Osteoblast (primary cell): ENCODE data around the gene ADGRL2. TPM values are rescaled to one million over a fixed set of nuclear protein-coding genes. Genes with fewer than 3 reads are reported as not detected.

Source experiments
- DNase-seq: peaks from one replicate; pipeline ENCODE4 v3.0.0; 2011; ENCODE audit warnings: low spot score, mixed read lengths; ENCODE audit not compliant: insufficient read length; ENCODE audit errors: missing footprints
- H2AFZ ChIP-seq: 2 replicates; pipeline ENCODE4 v1.6.0; 2011; ENCODE audit warnings: mild to moderate bottlenecking, low read length
- H3K27ac ChIP-seq: 2 replicates; pipeline ENCODE4 v1.5.1; 2011; ENCODE audit warnings: mild to moderate bottlenecking, low read depth, low read length, moderate library complexity
- H3K27me3 ChIP-seq: 2 replicates; pipeline ENCODE4 v1.6.0; 2012; ENCODE audit warnings: mild to moderate bottlenecking, control low read depth, inconsistent platforms, low read length, moderate library complexity; ENCODE audit not compliant: insufficient read depth
- H3K36me3 ChIP-seq: 2 replicates; pipeline ENCODE4 v1.5.1; 2011; ENCODE audit warnings: mild to moderate bottlenecking, low read length, control low read depth, moderate library complexity; ENCODE audit not compliant: insufficient read depth
- H3K4me1 ChIP-seq: 2 replicates; pipeline ENCODE4 v1.5.1; 2011; ENCODE audit warnings: mild to moderate bottlenecking, low read length, control low read depth, moderate library complexity; ENCODE audit not compliant: insufficient read depth
- H3K4me2 ChIP-seq: 2 replicates; pipeline ENCODE4 v1.6.0; 2011; ENCODE audit warnings: mild to moderate bottlenecking, low read length; ENCODE audit not compliant: insufficient read depth
- H3K4me3 ChIP-seq: fragments of 200-600 bp; sonication (generic); 3 replicates; pipeline ENCODE4 v1.5.1; 2012; ENCODE audit warnings: mild to moderate bottlenecking, low read length, inconsistent platforms; ENCODE audit not compliant: insufficient read depth
- H3K79me2 ChIP-seq: 2 replicates; pipeline ENCODE4 v1.6.0; 2012; ENCODE audit warnings: mild to moderate bottlenecking, low read length, control low read depth, inconsistent platforms; ENCODE audit not compliant: insufficient read depth
- H3K9me3 ChIP-seq: 2 replicates; pipeline ENCODE4 v1.5.1; 2011; ENCODE audit warnings: low read depth, low read length, control low read depth
- H4K20me1 ChIP-seq: 2 replicates; pipeline ENCODE4 v1.6.0; 2012; ENCODE audit warnings: mild to moderate bottlenecking, low read length, control low read depth; ENCODE audit not compliant: insufficient read depth
- total RNA-seq: library from RNA; depleted of rRNA; stranded (reverse); fragments of >200 nt; gene quantifications from 2 replicates; pipeline ENCODE4 v1.2.3, GENCODE V29; 2012
- TF ChIP-seq, protein P1 (sequence below): IDR thresholded peaks from 2 replicates; pipeline ENCODE4 v1.5.1; 2011; ENCODE audit warnings: mild to moderate bottlenecking, low read depth, low read length, moderate library complexity; ENCODE audit errors: extremely low read depth

Gene ADGRL2
- total RNA-seq, 1 donor, result 55.4 TPM

DNA sequence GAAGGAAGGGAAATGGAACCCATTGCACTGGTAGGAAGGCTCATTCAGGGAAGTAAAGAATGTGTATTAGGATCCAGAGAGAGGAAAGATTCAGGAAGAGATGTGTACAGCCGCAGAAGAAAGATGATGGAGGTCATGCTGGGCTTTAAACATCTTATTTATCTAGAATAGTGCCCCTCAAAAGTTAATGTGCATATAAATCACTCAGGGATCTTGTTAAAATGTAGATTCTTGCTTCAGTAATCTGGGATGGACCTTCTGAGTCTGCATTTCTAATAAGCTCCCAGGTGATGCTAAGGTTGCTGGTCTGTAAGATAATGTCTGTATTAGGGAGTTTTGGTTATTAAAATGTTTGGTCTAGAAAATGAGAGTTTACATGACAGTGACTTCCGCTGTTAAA, 46.3 kb downstream of the ADGRL2 start:
- H3K4me2 ChIP-seq, result no peak overlapping the region
- H4K20me1 ChIP-seq, result no peaks in the 10 kb centered on the region
- H3K36me3 ChIP-seq, result no peaks in the 10 kb centered on the region
- H3K79me2 ChIP-seq, result peaks cover 3% of the 10 kb centered on the region
- no peak overlapping the region for H2AFZ ChIP-seq
- H3K27me3 ChIP-seq, result no peaks in the 10 kb centered on the region
- DNase-seq, result no peak
- H3K27ac ChIP-seq, result no peak overlapping the region
- H3K9me3 ChIP-seq, result no peaks in the 10 kb centered on the region
- H3K4me3 ChIP-seq, result no peak overlapping the region
- TF ChIP-seq, protein P1, sequence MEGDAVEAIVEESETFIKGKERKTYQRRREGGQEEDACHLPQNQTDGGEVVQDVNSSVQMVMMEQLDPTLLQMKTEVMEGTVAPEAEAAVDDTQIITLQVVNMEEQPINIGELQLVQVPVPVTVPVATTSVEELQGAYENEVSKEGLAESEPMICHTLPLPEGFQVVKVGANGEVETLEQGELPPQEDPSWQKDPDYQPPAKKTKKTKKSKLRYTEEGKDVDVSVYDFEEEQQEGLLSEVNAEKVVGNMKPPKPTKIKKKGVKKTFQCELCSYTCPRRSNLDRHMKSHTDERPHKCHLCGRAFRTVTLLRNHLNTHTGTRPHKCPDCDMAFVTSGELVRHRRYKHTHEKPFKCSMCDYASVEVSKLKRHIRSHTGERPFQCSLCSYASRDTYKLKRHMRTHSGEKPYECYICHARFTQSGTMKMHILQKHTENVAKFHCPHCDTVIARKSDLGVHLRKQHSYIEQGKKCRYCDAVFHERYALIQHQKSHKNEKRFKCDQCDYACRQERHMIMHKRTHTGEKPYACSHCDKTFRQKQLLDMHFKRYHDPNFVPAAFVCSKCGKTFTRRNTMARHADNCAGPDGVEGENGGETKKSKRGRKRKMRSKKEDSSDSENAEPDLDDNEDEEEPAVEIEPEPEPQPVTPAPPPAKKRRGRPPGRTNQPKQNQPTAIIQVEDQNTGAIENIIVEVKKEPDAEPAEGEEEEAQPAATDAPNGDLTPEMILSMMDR, result no peak
- H3K4me1 ChIP-seq, result no peaks in the 10 kb centered on the region

DNA sequence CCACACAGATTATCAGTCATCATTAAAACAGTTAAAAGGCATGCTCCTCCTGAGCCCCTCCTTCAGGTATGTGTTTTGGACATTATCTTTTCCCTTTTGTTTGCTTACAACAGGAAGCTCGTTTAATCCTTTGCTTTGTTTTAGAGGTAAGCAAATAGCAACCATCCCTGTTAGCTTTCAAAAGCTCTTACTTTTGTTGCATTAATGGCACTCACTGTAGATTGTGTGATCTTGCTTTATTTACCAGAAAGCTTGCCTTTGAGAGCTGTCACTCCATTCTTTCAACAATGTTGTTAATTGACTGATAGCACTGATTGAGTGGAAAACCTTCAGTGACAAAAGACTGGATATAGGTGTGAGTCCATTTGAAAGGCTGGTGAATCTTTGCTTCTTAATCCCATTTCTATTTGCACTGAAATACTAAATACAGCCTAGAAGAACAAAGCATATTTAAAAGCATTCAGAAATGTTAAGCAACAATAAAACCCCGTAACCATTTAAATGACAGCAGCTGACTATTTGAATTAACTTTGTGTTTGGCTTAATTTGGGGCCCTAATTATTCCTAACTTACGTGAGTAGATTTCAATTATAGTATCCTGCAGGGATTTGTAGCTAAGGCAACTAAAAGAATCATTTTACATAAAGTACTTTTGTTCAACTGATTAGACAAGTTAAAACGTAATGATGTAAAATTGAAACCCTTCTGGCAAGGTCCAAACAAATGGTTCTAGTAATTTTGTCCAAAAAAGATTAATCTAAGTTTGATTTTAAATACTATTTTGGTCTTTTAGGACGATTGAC, 48.3 kb downstream of the ADGRL2 start:
- H3K27me3 ChIP-seq, result no peaks in the 10 kb centered on the region
- no peak overlapping the region for H2AFZ ChIP-seq
- peaks cover 7% of the 10 kb centered on the region for H3K79me2 ChIP-seq
- no peaks in the 10 kb centered on the region for H3K36me3 ChIP-seq
- H3K4me2 ChIP-seq, result no peak overlapping the region
- no peaks in the 10 kb centered on the region for H3K9me3 ChIP-seq
- no peak overlapping the region for H3K27ac ChIP-seq
- no peak for DNase-seq
- no peak overlapping the region for H3K4me3 ChIP-seq
- H4K20me1 ChIP-seq, result no peaks in the 10 kb centered on the region
- H3K4me1 ChIP-seq, result no peaks in the 10 kb centered on the region
- TF ChIP-seq, protein P1, result no peak

DNA sequence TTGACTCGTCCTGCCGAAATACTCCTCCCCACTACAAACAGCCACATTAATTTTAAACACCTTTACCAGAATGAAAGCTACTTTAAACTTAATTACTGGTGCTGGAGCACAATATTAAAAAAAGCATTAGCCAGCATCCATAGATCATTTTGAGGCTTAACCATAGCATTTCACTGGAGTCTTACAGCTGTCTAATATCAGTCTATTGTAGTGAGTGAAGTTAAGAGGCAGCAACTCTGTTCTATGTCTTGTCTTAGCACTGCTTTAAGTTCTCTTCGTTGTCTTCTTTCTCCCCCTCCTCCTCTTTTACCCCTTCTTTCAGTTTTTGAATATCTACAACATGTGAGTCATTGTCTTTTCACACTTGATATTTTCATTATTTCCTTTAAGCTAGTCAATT, 49.3 kb downstream of the ADGRL2 start:
- Histone ChIP-seq H3K27me3 (no peaks in the 10 kb centered on the region), H2AFZ (no peak overlapping the region), H3K4me3 (no peak overlapping the region), H3K27ac (no peak overlapping the region), H3K36me3 (no peaks in the 10 kb centered on the region), H3K4me1 (no peaks in the 10 kb centered on the region), H4K20me1 (no peaks in the 10 kb centered on the region), H3K4me2 (no peak overlapping the region), H3K79me2 (peaks cover 12% of the 10 kb centered on the region), H3K9me3 (no peaks in the 10 kb centered on the region)
- TF ChIP-seq, protein P1, result no peak
- no peak for DNase-seq

DNA sequence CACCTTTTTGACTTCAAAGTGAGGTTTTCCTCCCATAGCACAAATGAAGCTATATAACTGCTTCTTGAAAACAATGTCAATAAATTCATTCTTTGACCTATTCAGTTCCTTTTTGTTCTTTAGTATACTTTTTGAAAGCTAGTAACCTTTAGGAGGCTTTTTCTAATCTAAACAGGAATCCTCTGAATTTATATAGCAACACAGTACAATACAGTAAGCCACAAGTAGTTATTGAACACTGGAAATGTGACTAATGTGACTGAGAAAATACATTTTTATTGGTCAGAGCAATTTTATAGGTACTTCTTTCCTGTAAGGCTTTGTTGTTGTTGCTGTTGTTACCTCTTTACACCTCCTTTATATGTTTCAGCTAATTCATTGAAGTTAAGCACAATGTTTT, 49.8 kb downstream of the ADGRL2 start:
- H2AFZ ChIP-seq, result no peak overlapping the region
- H3K36me3 ChIP-seq, result no peaks in the 10 kb centered on the region
- H3K4me3 ChIP-seq, result no peak overlapping the region
- no peaks in the 10 kb centered on the region for H4K20me1 ChIP-seq
- no peaks in the 10 kb centered on the region for H3K9me3 ChIP-seq
- H3K27me3 ChIP-seq, result no peaks in the 10 kb centered on the region
- no peak for DNase-seq
- no peaks in the 10 kb centered on the region for H3K4me1 ChIP-seq
- TF ChIP-seq, protein P1, result no peak
- peaks cover 12% of the 10 kb centered on the region for H3K79me2 ChIP-seq
- H3K4me2 ChIP-seq, result no peak overlapping the region
- H3K27ac ChIP-seq, result no peak overlapping the region
